Peyer's patch (tissue), 4 donors: ENCODE results near the gene MRNIP. TPM values are rescaled to one million over a fixed set of nuclear protein-coding genes. Genes with fewer than 3 reads are reported as not detected.

Source experiments
- DNase-seq, 3 donors: peaks; one replicate each; pipeline ENCODE4 v3.0.0-alpha.2; 2017 to 2019
- H3K27ac ChIP-seq, 4 donors: fragments of 200-600 bp; sonication (generic); one replicate each; pipeline ENCODE4 v1.5.1; 2016 to 2019
- H3K27me3 ChIP-seq, 2 donors: fragments of 200-600 bp; sonication (generic); one replicate each; pipeline ENCODE4 v1.5.1; 2019
- H3K36me3 ChIP-seq, 3 donors: fragments of 200-600 bp; sonication (generic); one replicate each; pipeline ENCODE4 v1.5.1; 2016 to 2019
- H3K4me1 ChIP-seq, 4 donors: fragments of 200-600 bp; sonication (generic); one replicate each; pipeline ENCODE4 v1.5.1; 2016 to 2019
- H3K4me3 ChIP-seq, 4 donors: fragments of 200-600 bp; sonication (generic); 1 replicate in 3 of 4; 2 replicates in 1 of 4; pipeline ENCODE4 v1.5.1; 2016 to 2019; ENCODE audit warnings: mild to moderate bottlenecking in 1 of 4
- H3K9me3 ChIP-seq, 4 donors: fragments of 200-600 bp; sonication (generic); one replicate each; pipeline ENCODE4 v1.5.1; 2016 to 2019; ENCODE audit warnings: mild to moderate bottlenecking in 1 of 4
- POLR2A ChIP-seq, 2 donors: fragments of 450-650 bp; IDR thresholded peaks; one replicate each; pipeline ENCODE4 v1.5.1; 2017; ENCODE audit warnings: antibody characterized with exemption in 2 of 2, mild to moderate bottlenecking in 2 of 2, moderate library complexity in 2 of 2
- total RNA-seq, 4 donors: library from RNA; depleted of rRNA; stranded (reverse); fragments of >200 nt; gene quantifications; one replicate each; pipeline ENCODE4 v1.1.0, GENCODE V29; 2016
- TF ChIP-seq, protein P1 (sequence below), 6 experiments: fragments of 450-650 bp in 4 of 6; fragments of 200-600 bp in 2 of 6; sonication (generic) in 1 of 6; IDR thresholded peaks; one replicate each; pipeline ENCODE4 v1.5.1; 2017 to 2019; ENCODE audit warnings: antibody characterized with exemption in 6 of 6, mild to moderate bottlenecking in 3 of 6, moderate library complexity in 1 of 6

The MRNIP gene
- total RNA-seq, 4 donors from 2014 or later, result 21.5 to 120 (median 68.3) TPM

GRCh38 chr5:179864686-179865085 lies 6.1 kb upstream of the MRNIP start:
- peak in 1 of 3 donors; percentile 15 for DNase-seq
- no peak overlapping the region for H3K4me3 ChIP-seq
- H3K36me3 ChIP-seq, result peaks cover 0 to 53% (median 0%) of the 10 kb centered on the region in 3 donors
- H3K27ac ChIP-seq, result no peak overlapping the region
- no peak for TF ChIP-seq POLR2A (IDR thresholded peaks at IDR 0.05)
- TF ChIP-seq, protein P1, sequence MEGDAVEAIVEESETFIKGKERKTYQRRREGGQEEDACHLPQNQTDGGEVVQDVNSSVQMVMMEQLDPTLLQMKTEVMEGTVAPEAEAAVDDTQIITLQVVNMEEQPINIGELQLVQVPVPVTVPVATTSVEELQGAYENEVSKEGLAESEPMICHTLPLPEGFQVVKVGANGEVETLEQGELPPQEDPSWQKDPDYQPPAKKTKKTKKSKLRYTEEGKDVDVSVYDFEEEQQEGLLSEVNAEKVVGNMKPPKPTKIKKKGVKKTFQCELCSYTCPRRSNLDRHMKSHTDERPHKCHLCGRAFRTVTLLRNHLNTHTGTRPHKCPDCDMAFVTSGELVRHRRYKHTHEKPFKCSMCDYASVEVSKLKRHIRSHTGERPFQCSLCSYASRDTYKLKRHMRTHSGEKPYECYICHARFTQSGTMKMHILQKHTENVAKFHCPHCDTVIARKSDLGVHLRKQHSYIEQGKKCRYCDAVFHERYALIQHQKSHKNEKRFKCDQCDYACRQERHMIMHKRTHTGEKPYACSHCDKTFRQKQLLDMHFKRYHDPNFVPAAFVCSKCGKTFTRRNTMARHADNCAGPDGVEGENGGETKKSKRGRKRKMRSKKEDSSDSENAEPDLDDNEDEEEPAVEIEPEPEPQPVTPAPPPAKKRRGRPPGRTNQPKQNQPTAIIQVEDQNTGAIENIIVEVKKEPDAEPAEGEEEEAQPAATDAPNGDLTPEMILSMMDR (IDR thresholded peaks at IDR 0.05), result no peak
- H3K4me1 ChIP-seq, result no peaks in the 10 kb centered on the region
- H3K9me3 ChIP-seq, result no peaks in the 10 kb centered on the region
- no peaks in the 10 kb centered on the region for H3K27me3 ChIP-seq

DNA sequence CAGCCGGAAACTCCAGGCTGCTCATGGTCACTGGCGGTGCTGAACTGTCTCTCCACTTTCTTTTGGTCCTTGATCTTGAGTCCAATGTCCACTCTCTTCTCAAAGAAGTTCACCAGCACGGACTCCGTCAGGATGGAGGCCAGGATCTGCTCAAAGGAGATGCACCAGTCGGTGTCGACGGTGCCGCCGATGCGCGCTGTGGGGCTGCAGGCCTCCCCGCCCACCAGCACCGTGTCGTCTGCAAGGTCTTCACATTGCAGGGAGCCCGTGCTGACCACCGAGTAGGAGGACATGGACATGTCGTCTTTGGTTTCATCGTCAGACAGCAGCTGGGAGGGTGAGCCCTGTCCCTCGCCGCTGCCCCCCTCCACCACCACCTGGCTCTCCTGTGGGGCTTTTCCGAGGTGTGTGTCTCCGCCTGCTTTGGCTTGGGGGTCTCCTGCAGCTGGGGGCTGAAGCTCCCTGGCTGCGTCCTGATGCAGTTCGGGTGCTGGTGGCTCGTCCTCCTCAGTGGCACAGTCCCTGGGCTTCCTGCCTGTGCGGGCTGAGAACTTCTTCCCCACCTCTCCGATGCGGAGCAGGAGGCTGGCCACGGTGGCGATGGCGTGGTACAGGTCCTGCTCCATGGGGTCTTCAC lies 5.0 kb upstream of the MRNIP start:
- no peaks in the 10 kb centered on the region for H3K9me3 ChIP-seq
- no peak for DNase-seq
- peaks cover 0 to 52% (median 0%) of the 10 kb centered on the region in 3 donors for H3K36me3 ChIP-seq

GRCh38 chr5:179862891-179863290 lies 4.3 kb upstream of the MRNIP start:
- Histone ChIP-seq H3K4me1 (no peaks in the 10 kb centered on the region), H3K4me3 (no peak overlapping the region), H3K36me3 (peaks cover 0 to 52% (median 0%) of the 10 kb centered on the region in 3 donors), H3K27ac (no peak overlapping the region), H3K27me3 (no peaks in the 10 kb centered on the region), H3K9me3 (no peaks in the 10 kb centered on the region)
- TF ChIP-seq POLR2A (IDR thresholded peaks at IDR 0.05), result no peak
- TF ChIP-seq, protein P1 (IDR thresholded peaks at IDR 0.05), result no peak
- DNase-seq, result no peak

More for the DNA sequence above, 5.0 kb upstream of the MRNIP start:
- H3K4me1 ChIP-seq, result no peaks in the 10 kb centered on the region
- no peak overlapping the region for H3K4me3 ChIP-seq
- no peak for TF ChIP-seq POLR2A (IDR thresholded peaks at IDR 0.05)
- TF ChIP-seq, protein P1 (IDR thresholded peaks at IDR 0.05), result no peak
- H3K27me3 ChIP-seq, result no peaks in the 10 kb centered on the region
- H3K27ac ChIP-seq, result no peak overlapping the region

- Histone ChIP-seq H3K36me3 (peaks cover 0 to 46% (median 0%) of the 10 kb centered on the region in 3 donors), H3K9me3 (no peaks in the 10 kb centered on the region), H3K4me1 (peaks cover 0 to 5% (median 0%) of the 10 kb centered on the region in 4 donors), H3K27me3 (no peaks in the 10 kb centered on the region), H3K4me3 (no peak overlapping the region), H3K27ac (no peak overlapping the region)
- TF ChIP-seq, protein P1 (IDR thresholded peaks at IDR 0.05), result no peak
- no peak for TF ChIP-seq POLR2A (IDR thresholded peaks at IDR 0.05)
- no peak for DNase-seq
Observed at GRCh38 chr5:179862296-179862695, 3.7 kb upstream of the MRNIP start.

DNA sequence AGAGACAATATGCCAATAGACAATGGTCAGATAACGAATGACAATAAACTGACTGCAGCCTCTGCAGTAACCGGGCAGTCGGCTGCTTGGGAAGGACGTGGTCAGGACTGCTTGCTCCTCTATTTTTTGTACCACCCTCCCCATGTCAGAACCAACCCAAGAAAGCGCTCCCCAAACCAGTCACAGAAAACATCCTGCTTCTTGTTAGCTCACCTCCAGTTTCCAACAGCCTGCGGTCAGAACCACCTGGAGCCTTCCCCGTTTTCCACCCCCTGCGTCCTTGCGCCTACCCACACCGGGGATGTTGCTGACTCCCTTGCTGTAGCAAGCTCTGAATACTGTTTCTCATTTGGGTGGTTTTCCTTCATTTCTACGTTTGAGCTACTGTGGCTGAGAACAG lies 1.7 kb upstream of the MRNIP start:
- H3K4me3 ChIP-seq, result no peak overlapping the region
- DNase-seq, result no peak
- H3K9me3 ChIP-seq, result no peaks in the 10 kb centered on the region
- no peak for TF ChIP-seq POLR2A (IDR thresholded peaks at IDR 0.05)
- TF ChIP-seq, protein P1 (IDR thresholded peaks at IDR 0.05), result no peak
- H3K27ac ChIP-seq, result no peak overlapping the region
- no peaks in the 10 kb centered on the region for H3K27me3 ChIP-seq
- peaks cover 0 to 5% (median 0%) of the 10 kb centered on the region in 4 donors for H3K4me1 ChIP-seq
- peaks cover 0 to 33% (median 0%) of the 10 kb centered on the region in 3 donors for H3K36me3 ChIP-seq
